HCT116 (cell line): ENCODE data around the gene TRA2A.
"Not testable (repeated sequence)": the region's sequence is repeated elsewhere in the genome, so short reads cannot be mapped to it uniquely, and the experiment has no call there.

Source experiments
- CTCF ChIP-seq, 3 experiments: fragments of 200-600 bp in 1 of 3; sonication (generic) in 1 of 3; IDR thresholded peaks in 2 of 3; conservative IDR thresholded peaks in 1 of 3; 2 replicates each; pipeline ENCODE4 v1.5.1; 2012 to 2017; ENCODE audit warnings: low read depth in 2 of 3, low read length in 2 of 3, antibody characterized with exemption in 1 of 3, borderline replicate concordance in 1 of 3, control low read depth in 1 of 3, mild to moderate bottlenecking in 1 of 3, mixed read lengths in 1 of 3, mixed run types in 1 of 3, moderate library complexity in 1 of 3; ENCODE audit not compliant: insufficient read depth in 1 of 3
- POLR2AphosphoS5 ChIP-seq: IDR thresholded peaks from 2 replicates; pipeline ENCODE4 v1.6.1; 2011; ENCODE audit warnings: mild to moderate bottlenecking, low read depth, low read length, moderate library complexity
- REST ChIP-seq: IDR thresholded peaks from 2 replicates; pipeline ENCODE4 v1.6.1; 2012; ENCODE audit warnings: low read depth
- TCF7L2 ChIP-seq: IDR thresholded peaks from 2 replicates; pipeline ENCODE4 v1.7.0; 2011; ENCODE audit warnings: borderline replicate concordance, inconsistent platforms; ENCODE audit not compliant: insufficient read depth, insufficient read length; ENCODE audit errors: extremely low read depth
- ZBTB33 ChIP-seq: IDR thresholded peaks from 2 replicates; pipeline ENCODE4 v1.6.1; 2011; ENCODE audit warnings: mild to moderate bottlenecking, low read length, moderate library complexity; ENCODE audit not compliant: insufficient replicate concordance; ENCODE audit errors: extremely low read depth

- not testable (repeated sequence) for TF ChIP-seq POLR2AphosphoS5; ZBTB33; CTCF (IDR thresholded peaks at IDR 0.05 in 2 of 3, conservative IDR thresholded peaks at IDR 0.05 in 1 of 3; ENCODE audit: borderline replicate concordance in 1 of 3, insufficient read depth in 1 of 3, low read depth in 2 of 3, low read length in 2 of 3); REST; TCF7L2
These were observed 43.1 kb downstream of the TRA2A start for GRCh38 chr7:23488714-23489113.
